A549 (cell line): ENCODE data around the gene GATAD2A. TPM values are rescaled to one million over a fixed set of nuclear protein-coding genes. Genes with fewer than 3 reads are reported as not detected.

Experiments
- ATAC-seq, 2 experiments: fragments of 200-7000 bp in 1 of 2; fragments of >200 bp in 1 of 2; cut with Nextera tagmentation in 1 of 2; cut with Tn5 transposase in 1 of 2; 3 replicates each; pipeline versions ENCODE4 v1.8.0 to v1.9.1; 2018 to 2020; ENCODE audit warnings: mild to moderate bottlenecking in 1 of 2, moderate library complexity in 1 of 2
- CTCF ChIA-PET: fragments of 300-600 bp; sonication (Branson Sonifier 250); formaldehyde crosslinking; extraction: SDS; loops from one replicate; lab custom pipeline; 2021; ENCODE audit warnings: antibody characterized with exemption, inconsistent platforms; lab: Yijun Ruan, JAX
- POLR2A ChIA-PET: fragments of 350-600 bp; formaldehyde crosslinking; extraction: SDS; loops from one replicate; lab custom pipeline; 2021; ENCODE audit warnings: antibody characterized with exemption, inconsistent platforms; lab: Yijun Ruan, JAX
- DNase-seq, 2 experiments: peaks; one replicate each; pipeline versions ENCODE4 v3.0.0 to v3.0.0-alpha.2; 2011 to 2016; ENCODE audit warnings: low read depth in 1 of 2, low spot score in 1 of 2
- FAIRE-seq: peaks from 2 replicates; lab custom pipeline; 2011; peaks lifted over from hg19 to GRCh38; lab: Jason Lieb, UNC
- H3K27ac ChIP-seq, 2 experiments: fragments of >200 bp; sonication (Bioruptor Twin); formaldehyde crosslinking; 3 replicates each; pipeline ENCODE4 v1.5.1; 2016 to 2017
- H3K4me1 ChIP-seq: fragments of >200 bp; sonication (Bioruptor Twin); formaldehyde crosslinking; 3 replicates; pipeline ENCODE4 v1.6.1; 2016
- H3K4me2 ChIP-seq: fragments of >200 bp; sonication (Bioruptor Twin); formaldehyde crosslinking; 3 replicates; pipeline ENCODE4 v1.6.1; 2016
- H3K4me3 ChIP-seq: fragments of >200 bp; sonication (Bioruptor Twin); formaldehyde crosslinking; 3 replicates; pipeline ENCODE4 v1.5.1; 2016
- H3K9me3 ChIP-seq: fragments of >200 bp; sonication (Bioruptor Twin); formaldehyde crosslinking; 3 replicates; pipeline ENCODE4 v1.6.1; 2016
- BHLHE40 ChIP-seq: IDR thresholded peaks from 2 replicates; pipeline ENCODE4 v1.6.1; 2012; ENCODE audit warnings: low read depth, low read length, inconsistent platforms
- CBX2 ChIP-seq: fragments of 200-600 bp; sonication (generic); IDR thresholded peaks from 2 replicates; pipeline ENCODE4 v1.6.1; 2016; ENCODE audit warnings: low read depth, mild to moderate bottlenecking, borderline replicate concordance
- CBX8 ChIP-seq: fragments of 200-600 bp; sonication (generic); IDR thresholded peaks from 2 replicates; pipeline ENCODE4 v1.6.1; 2016
- CHD2 ChIP-seq: fragments of 150-350 bp; IDR thresholded peaks from 2 replicates; pipeline ENCODE4 v1.6.1; 2014; ENCODE audit warnings: low read length; ENCODE audit not compliant: partially characterized antibody
- CHD4 ChIP-seq: fragments of 200-600 bp; sonication (generic); IDR thresholded peaks from 2 replicates; pipeline ENCODE4 v1.6.1; 2016; ENCODE audit warnings: antibody characterized with exemption, mild to moderate bottlenecking, borderline replicate concordance
- EHF ChIP-seq: fragments of 250-450 bp; sonication (Bioruptor Pico); IDR thresholded peaks from 2 replicates; pipeline ENCODE4 v1.5.0; 2020; ENCODE audit warnings: mild to moderate bottlenecking
- FOSB ChIP-seq: fragments of 250-450 bp; sonication (Bioruptor Pico); IDR thresholded peaks from 2 replicates; pipeline ENCODE4 v1.5.0; 2020; ENCODE audit warnings: mild to moderate bottlenecking, moderate library complexity
- GATA3 ChIP-seq: IDR thresholded peaks from 2 replicates; pipeline ENCODE4 v1.6.1; 2012; ENCODE audit warnings: borderline replicate concordance
- HOXA7 ChIP-seq: fragments of 250-450 bp; sonication (Bioruptor Pico); IDR thresholded peaks from 2 replicates; pipeline ENCODE4 v1.5.0; 2020; ENCODE audit warnings: mild to moderate bottlenecking, moderate library complexity
- HOXB5 ChIP-seq: fragments of 250-450 bp; sonication (Bioruptor Pico); IDR thresholded peaks from 2 replicates; pipeline ENCODE4 v1.5.0; 2020; ENCODE audit warnings: mild to moderate bottlenecking, moderate library complexity
- JUN ChIP-seq, 2 experiments: fragments of >200 bp; sonication (Bioruptor Twin); formaldehyde crosslinking; IDR thresholded peaks; 2 replicates in 1 of 2; 3 replicates in 1 of 2; pipeline ENCODE4 v1.6.1; 2016 to 2017
- KDM5A ChIP-seq: fragments of 200-600 bp; sonication (generic); IDR thresholded peaks from 2 replicates; pipeline ENCODE4 v1.6.1; 2016; ENCODE audit warnings: antibody characterized with exemption, mild to moderate bottlenecking
- MAZ ChIP-seq: fragments of 150-350 bp; IDR thresholded peaks from 2 replicates; pipeline ENCODE4 v1.6.1; 2014; ENCODE audit warnings: antibody characterized with exemption, low read depth, low read length, borderline replicate concordance
- MYC ChIP-seq: IDR thresholded peaks from 2 replicates; pipeline ENCODE4 v1.6.1; 2012; ENCODE audit warnings: mild to moderate bottlenecking, inconsistent platforms, low read length, improper control_type of control experiment, borderline replicate concordance
- NFE2L2 ChIP-seq: fragments of 150-350 bp; conservative IDR thresholded peaks from 2 replicates; pipeline ENCODE4 v1.6.1; 2014; ENCODE audit warnings: low read length
- NPAS2 ChIP-seq: fragments of 250-450 bp; sonication (Bioruptor Pico); IDR thresholded peaks from 2 replicates; pipeline ENCODE4 v1.8.0; 2022; ENCODE audit warnings: mild to moderate bottlenecking, moderate library complexity, borderline replicate concordance
- PHF8 ChIP-seq: fragments of 200-600 bp; sonication (generic); IDR thresholded peaks from 2 replicates; pipeline ENCODE4 v1.6.1; 2016; ENCODE audit warnings: low read depth, mild to moderate bottlenecking, antibody characterized with exemption, moderate library complexity, borderline replicate concordance
- RAD21 ChIP-seq, 2 experiments: fragments of >200 bp in 1 of 2; sonication (Bioruptor Twin) in 1 of 2; formaldehyde crosslinking in 1 of 2; IDR thresholded peaks in 1 of 2; conservative IDR thresholded peaks in 1 of 2; 2 replicates in 1 of 2; 3 replicates in 1 of 2; pipeline ENCODE4 v1.6.1; 2012 to 2018; ENCODE audit warnings: inconsistent platforms in 1 of 2
- RARB ChIP-seq: fragments of 250-450 bp; sonication (Bioruptor Pico); IDR thresholded peaks from 2 replicates; pipeline ENCODE4 v1.8.0; 2021; ENCODE audit warnings: mild to moderate bottlenecking, moderate library complexity
- RCOR1 ChIP-seq: fragments of 150-350 bp; IDR thresholded peaks from 2 replicates; pipeline ENCODE4 v1.6.1; 2014; ENCODE audit warnings: antibody characterized with exemption, low read length, low read depth
- ZSCAN20 ChIP-seq: fragments of 250-450 bp; sonication (Bioruptor Pico); IDR thresholded peaks from 2 replicates; pipeline ENCODE4 v1.8.0; 2022; ENCODE audit warnings: mild to moderate bottlenecking, moderate library complexity
- WGBS: methylation state at CpG from one replicate; pipeline ENCODE4 v1.1.6; 2017; ENCODE audit errors: missing lambda C conversion rate; 5-methylcytosine and 5-hydroxymethylcytosine counted together
- polyA plus RNA-seq, 4 experiments: library from polyadenylated mRNA; depleted of rRNA in 3 of 4; stranded (reverse); fragments of >200 nt; fragmentation: RNase III in 1 of 4; extraction: RNeasy Plus Mini Kit Qiagen cat#74134 plus additional on column Dnase treatment in 1 of 4; gene quantifications; 2 replicates in 3 of 4; 3 replicates in 1 of 4; pipeline ENCODE4 v1.2.3, GENCODE V29; 2011 to 2017
- TF ChIP-seq, protein P1 (sequence below): fragments of 250-450 bp; sonication (Bioruptor Pico); IDR thresholded peaks from 2 replicates; pipeline ENCODE4 v1.5.0; 2021; ENCODE audit warnings: mild to moderate bottlenecking, moderate library complexity, borderline replicate concordance
- TF ChIP-seq, protein P2 (sequence below): fragments of 450-650 bp; IDR thresholded peaks from 2 replicates; pipeline ENCODE4 v1.6.1; 2014; ENCODE audit warnings: antibody characterized with exemption
- TF ChIP-seq, protein P3 (sequence below): IDR thresholded peaks from 2 replicates; pipeline ENCODE4 v1.6.1; 2012
- TF ChIP-seq, protein P4 (sequence below): fragments of >200 bp; sonication (Bioruptor Twin); formaldehyde crosslinking; IDR thresholded peaks from 3 replicates; pipeline ENCODE4 v1.6.1; 2016
- TF ChIP-seq, protein P5 (sequence below): fragments of >200 bp; sonication (Bioruptor Twin); formaldehyde crosslinking; IDR thresholded peaks from 2 replicates; pipeline ENCODE4 v1.6.1; 2016
- TF ChIP-seq, protein P6 (sequence below): IDR thresholded peaks from 2 replicates; pipeline ENCODE4 v1.6.1; 2012

The GATAD2A gene
- polyA plus RNA-seq, 2 of the 4 experiments (the other 2 are of a cell fraction) = 25.2 to 28.9 TPM

DNA sequence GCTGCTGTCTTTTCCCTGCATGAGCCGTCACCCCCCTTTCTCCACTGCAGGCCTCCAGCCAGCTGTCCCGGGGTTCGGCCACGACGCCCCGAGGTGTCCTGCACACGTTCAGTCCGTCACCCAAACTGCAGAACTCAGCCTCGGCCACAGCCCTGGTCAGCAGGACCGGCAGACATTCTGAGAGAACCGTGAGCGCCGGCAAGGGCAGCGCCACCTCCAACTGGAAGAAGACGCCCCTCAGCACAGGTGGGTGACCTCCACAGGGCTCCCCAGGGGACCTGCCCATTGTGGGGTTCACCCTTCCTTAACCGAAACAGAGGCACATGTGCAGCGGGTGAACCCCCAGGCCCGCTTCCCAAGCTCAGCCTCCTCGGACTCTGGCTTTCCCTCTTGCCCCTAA is 96.8 kb downstream of the GATAD2A start:
- Histone ChIP-seq H3K4me1 (no peaks in the 10 kb centered on the region), H3K4me2 (no peak overlapping the region), H3K9me3 (no peaks in the 10 kb centered on the region), H3K4me3 (no peak overlapping the region), H3K27ac (no peak overlapping the region)
- POLR2A ChIA-PET = no interaction called here
- DNase-seq = no peak
- TF ChIP-seq HOXA7 (CRISPR knock-in tag) (no peak), PHF8 (no peak), HOXB5 (no peak), MYC (no peak), NPAS2 (no peak), CBX2 (no peak), ZSCAN20 (CRISPR knock-in tag) (no peak), CBX8 (no peak)
- TF ChIP-seq, protein P1, sequence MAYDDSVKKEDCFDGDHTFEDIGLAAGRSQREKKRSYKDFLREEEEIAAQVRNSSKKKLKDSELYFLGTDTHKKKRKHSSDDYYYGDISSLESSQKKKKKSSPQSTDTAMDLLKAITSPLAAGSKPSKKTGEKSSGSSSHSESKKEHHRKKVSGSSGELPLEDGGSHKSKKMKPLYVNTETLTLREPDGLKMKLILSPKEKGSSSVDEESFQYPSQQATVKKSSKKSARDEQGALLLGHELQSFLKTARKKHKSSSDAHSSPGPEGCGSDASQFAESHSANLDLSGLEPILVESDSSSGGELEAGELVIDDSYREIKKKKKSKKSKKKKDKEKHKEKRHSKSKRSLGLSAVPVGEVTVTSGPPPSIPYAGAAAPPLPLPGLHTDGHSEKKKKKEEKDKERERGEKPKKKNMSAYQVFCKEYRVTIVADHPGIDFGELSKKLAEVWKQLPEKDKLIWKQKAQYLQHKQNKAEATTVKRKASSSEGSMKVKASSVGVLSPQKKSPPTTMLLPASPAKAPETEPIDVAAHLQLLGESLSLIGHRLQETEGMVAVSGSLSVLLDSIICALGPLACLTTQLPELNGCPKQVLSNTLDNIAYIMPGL (CRISPR knock-in tag) = no peak
- TF ChIP-seq, protein P2, sequence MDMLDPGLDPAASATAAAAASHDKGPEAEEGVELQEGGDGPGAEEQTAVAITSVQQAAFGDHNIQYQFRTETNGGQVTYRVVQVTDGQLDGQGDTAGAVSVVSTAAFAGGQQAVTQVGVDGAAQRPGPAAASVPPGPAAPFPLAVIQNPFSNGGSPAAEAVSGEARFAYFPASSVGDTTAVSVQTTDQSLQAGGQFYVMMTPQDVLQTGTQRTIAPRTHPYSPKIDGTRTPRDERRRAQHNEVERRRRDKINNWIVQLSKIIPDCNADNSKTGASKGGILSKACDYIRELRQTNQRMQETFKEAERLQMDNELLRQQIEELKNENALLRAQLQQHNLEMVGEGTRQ = no peak
- no peak for FAIRE-seq
- ATAC-seq = no peak
- 95% methylated on average over 4 of the region's 19 CpGs for WGBS
- CTCF ChIA-PET = no interaction called here

DNA sequence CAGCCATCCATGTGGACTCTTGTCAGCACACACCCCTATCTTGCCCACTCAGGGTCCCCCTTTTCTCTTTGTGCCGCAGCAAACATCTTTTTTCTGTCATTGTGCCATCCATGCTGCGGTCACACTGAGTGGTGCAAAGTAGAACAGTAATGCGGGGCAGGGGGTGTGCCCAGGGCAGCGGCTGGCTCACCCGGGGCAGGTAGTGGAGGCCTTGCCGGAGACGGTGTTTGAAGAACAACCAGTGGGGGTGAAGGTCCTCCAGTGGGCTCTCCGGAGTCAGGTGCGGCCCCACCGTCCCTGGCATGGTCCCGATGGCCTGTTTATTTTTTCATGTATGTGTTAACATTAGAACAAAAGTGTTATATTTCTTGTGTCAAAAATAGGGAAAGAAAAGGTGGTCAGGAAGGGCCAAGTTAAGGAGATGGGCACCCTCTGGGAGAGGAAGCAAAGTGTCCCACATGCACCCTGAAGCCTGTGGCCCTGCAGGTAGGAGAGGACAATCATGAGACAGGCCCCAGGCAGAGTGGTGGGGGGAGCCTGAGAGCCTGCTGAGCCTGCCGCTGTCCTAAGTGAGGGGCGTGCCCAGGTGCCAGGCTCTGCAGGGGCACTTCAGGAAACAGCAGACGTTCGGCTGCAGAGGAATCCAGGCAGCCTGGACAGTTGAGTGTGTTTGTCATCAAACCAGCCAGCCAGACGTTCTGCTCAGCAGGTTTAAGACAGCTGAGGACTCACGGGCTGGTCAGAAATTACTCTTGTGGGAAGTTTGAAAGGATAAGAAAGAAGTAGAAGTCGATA is 97.5 kb downstream of the GATAD2A start:
- CTCF ChIA-PET = interaction anchor here (2.4 kb wide), 1 partner anchor 13 kb away, joined by 18 read pairs; no protein-coding TSS in a partner anchor
- WGBS = 84% methylated on average over 18 of the region's 18 CpGs
- no peak for ATAC-seq

More for the DNA sequence above, 97.5 kb downstream of the GATAD2A start:
- no peak overlapping the region for H3K4me2 ChIP-seq
- FAIRE-seq (no peak), DNase-seq (no peak)
- no peak overlapping the region for H3K4me3 ChIP-seq
- H3K4me1 ChIP-seq = no peaks in the 10 kb centered on the region
- POLR2A ChIA-PET = no interaction called here
- no peaks in the 10 kb centered on the region for H3K9me3 ChIP-seq
- no peak overlapping the region for H3K27ac ChIP-seq
- TF ChIP-seq GATA3 (no peak), RAD21 (conservative IDR thresholded peaks at IDR 0.05 in 1 of 2, IDR thresholded peaks at IDR 0.05 in 1 of 2) (no peak), RARB (CRISPR knock-in tag) (no peak), CHD4 (no peak), CBX2 (no peak), EHF (CRISPR knock-in tag) (no peak), FOSB (no peak), BHLHE40 (no peak), JUN (IDR thresholded peaks at IDR 0.05) (no peak), NFE2L2 (no peak), MAZ (no peak), RCOR1 (no peak), CHD2 (no peak), KDM5A (no peak)
- TF ChIP-seq, protein P3, sequence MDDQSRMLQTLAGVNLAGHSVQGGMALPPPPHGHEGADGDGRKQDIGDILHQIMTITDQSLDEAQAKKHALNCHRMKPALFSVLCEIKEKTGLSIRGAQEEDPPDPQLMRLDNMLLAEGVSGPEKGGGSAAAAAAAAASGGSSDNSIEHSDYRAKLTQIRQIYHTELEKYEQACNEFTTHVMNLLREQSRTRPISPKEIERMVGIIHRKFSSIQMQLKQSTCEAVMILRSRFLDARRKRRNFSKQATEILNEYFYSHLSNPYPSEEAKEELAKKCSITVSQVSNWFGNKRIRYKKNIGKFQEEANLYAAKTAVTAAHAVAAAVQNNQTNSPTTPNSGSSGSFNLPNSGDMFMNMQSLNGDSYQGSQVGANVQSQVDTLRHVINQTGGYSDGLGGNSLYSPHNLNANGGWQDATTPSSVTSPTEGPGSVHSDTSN = no peak
- TF ChIP-seq, protein P4, sequence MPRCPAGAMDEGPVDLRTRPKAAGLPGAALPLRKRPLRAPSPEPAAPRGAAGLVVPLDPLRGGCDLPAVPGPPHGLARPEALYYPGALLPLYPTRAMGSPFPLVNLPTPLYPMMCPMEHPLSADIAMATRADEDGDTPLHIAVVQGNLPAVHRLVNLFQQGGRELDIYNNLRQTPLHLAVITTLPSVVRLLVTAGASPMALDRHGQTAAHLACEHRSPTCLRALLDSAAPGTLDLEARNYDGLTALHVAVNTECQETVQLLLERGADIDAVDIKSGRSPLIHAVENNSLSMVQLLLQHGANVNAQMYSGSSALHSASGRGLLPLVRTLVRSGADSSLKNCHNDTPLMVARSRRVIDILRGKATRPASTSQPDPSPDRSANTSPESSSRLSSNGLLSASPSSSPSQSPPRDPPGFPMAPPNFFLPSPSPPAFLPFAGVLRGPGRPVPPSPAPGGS = no peak
- TF ChIP-seq, protein P1 (CRISPR knock-in tag) = no peak
- TF ChIP-seq, protein P5, sequence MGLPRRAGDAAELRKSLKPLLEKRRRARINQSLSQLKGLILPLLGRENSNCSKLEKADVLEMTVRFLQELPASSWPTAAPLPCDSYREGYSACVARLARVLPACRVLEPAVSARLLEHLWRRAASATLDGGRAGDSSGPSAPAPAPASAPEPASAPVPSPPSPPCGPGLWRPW = no peak
- TF ChIP-seq, protein P6, sequence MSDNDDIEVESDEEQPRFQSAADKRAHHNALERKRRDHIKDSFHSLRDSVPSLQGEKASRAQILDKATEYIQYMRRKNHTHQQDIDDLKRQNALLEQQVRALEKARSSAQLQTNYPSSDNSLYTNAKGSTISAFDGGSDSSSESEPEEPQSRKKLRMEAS = no peak
